Head of caudate nucleus (tissue), 42 donors: ENCODE measurements around the gene OR1S1.
"Not testable (repeated sequence)": the region's sequence is repeated elsewhere in the genome, so short reads cannot be mapped to it uniquely, and the experiment has no call there.

Experiments used
- DNase-seq, 42 donors: peaks; one replicate each; pipeline versions ENCODE4 v3.0.0 to v3.0.0-alpha.2; 2020 to 2021; ENCODE audit warnings: mixed read lengths in 7 of 42
- intact Hi-C: fragments of 100-400 bp; cut with DNase I; formaldehyde crosslinking; loops from one replicate; pipeline ENCODE4 v1.15.0; 2022

The OR1S1 gene

DNA sequence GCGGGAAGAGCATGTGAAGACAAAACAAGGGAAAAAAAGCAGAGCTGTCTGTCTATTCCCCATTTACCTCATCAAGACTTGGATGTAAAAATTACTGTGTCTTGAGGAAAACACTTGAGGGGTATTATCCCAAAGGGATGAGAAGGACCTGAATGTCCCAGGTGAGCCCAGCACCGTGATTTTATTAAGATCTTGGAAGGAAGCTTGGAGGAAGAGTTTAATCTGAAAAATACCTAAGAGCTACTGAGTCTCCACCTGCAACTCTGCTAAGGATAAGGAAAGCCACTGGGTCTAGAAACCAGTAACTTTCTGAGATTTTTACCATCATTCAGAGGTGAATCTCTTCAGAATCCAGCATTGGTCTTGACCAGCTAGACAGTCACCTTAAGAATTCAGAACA, at the start of gene OR1S1:
Gene OR1S1, plus strand, starts transcription at position 301 of the 400 bp plus-strand sequence.
- DNase-seq, intact Hi-C loops: not testable (repeated sequence)

DNA sequence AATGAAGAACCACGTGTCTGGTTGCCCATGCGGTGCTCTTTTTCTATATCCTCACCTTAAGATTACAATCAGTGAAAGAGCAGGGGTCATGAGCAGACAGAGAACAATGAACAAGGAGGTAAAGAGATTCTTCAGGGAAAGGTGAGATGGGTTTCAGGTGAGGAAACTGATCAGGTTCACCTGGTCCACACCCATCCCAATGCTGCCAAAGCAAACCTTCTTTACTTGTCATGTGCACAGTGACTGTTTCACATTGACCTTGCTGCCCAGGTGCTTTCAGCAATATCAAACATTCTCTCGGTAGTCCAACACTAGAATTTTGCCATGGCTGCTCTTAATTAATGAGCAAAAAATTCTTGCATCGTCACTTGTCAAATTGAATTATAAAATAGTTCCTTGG, 48.1 kb upstream of the OR1S1 start:
- DNase-seq = no peak
- intact Hi-C loops = no loop called here

GRCh38 chr11:58164990-58165389, 47.5 kb upstream of the OR1S1 start:
- intact Hi-C loops = no loop called here
- no peak for DNase-seq

GRCh38 chr11:58165504-58166106, 46.9 kb upstream of the OR1S1 start:
- intact Hi-C loops = no loop called here
- DNase-seq = no peak

DNA sequence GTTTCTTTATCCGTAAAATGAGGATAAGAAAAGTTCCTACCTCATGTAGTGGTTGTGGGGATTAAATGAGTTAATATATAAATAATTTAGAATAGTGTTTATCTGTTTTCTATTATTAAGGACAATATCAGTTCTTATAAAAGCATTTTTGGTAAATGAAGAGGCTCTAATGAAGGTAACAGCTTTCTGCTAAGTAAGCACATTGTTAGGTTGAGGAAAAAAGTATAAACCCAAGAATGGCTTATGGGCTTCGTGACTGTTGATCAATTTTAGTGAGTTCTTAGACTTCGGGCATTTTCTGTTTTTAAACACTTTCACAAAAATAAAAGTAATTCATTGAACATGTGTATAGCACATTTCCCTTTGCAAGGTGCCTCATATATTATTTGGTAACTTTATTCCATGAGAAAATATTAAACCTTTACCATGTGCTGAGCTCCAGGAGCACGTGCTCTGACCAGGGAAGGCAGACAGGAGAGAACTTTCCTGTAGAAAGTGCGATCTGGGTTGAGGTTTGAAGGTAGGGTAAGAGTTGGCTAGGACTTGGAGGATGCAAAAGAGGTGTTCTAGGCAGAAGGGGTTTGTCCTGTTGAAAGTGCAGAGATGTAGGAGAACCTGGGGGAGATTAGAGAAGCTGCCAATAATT, 35.0 kb upstream of the OR1S1 start:
- intact Hi-C loops = no loop called here
- DNase-seq = no peak

DNA sequence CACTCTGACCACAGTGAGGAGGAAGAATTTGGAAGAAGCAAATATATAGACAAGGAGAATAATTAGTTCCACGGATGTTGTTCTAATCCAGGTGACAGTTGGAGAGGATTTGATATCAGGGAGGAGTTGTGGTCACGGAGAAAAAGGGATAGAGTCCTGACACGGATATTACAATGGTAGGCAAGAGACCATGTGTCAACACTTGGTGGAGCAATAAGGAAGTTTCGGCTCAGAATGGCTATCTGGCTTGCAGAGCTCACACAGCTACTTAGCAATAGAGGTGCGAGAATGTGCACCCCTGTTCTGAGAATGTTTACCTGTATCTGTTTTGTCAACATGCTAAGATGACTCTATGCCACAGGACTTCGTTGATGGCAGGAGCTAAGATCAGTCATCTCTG, 34.1 kb upstream of the OR1S1 start:
- intact Hi-C loops = no loop called here
- no peak for DNase-seq

GRCh38 chr11:58179648-58180047, 32.9 kb upstream of the OR1S1 start:
- intact Hi-C loops = no loop called here
- no peak for DNase-seq

- DNase-seq = no peak
- intact Hi-C loops = no loop called here
These were observed 25.6 kb upstream of the OR1S1 start for GRCh38 chr11:58186938-58187337.

DNA sequence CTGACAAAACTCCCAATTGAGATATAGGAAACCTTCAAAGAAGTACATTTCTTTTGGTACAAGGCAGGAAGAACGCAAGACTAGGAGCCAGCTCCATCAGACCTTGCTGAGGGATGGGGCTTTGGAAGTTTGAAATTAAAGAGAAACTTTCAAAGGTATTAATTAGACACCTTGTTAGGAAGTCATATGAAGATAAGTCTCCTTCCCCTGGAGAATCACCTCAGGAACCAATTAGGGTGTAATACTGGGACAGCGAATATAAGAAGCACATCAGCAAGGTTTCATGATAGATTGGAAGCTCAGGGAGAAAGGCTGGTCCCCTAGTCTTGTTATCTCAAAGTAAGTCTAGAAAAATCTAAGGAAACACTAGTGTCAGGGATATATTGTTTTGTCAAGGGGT, 23.8 kb upstream of the OR1S1 start, which contains the start of gene OR9Q2:
Gene OR9Q2, plus strand, starts transcription at position 301 of the 400 bp plus-strand sequence. CDS start 1,421 bp downstream, outside the sequence.
- DNase-seq = no peak
- intact Hi-C loops = no loop called here

DNA sequence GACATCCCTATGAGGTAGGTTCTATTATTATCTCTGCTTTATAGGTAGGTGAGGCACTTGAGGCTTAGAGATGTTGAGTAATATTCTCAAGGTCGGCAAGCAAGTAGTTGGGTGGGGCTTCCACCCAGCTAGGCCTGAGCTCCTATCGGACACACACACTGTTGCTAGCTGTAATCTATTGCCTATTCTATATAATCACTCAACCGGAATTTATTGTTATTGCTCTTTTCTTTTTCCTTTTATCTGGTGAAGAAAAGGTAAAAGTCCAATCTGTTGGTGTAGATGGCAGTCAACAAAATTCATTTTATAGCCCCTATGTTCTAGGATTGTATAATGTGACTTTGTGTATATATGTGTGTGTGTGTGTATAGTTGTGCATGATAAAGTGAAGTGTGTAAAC, 20.3 kb upstream of the OR1S1 start:
- intact Hi-C loops = no loop called here
- no peak for DNase-seq

GRCh38 chr11:58193391-58193790, 19.1 kb upstream of the OR1S1 start:
- DNase-seq = no peak
- intact Hi-C loops = no loop called here

GRCh38 chr11:58195939-58196338, 16.6 kb upstream of the OR1S1 start:
- intact Hi-C loops = no loop called here
- no peak for DNase-seq

DNA sequence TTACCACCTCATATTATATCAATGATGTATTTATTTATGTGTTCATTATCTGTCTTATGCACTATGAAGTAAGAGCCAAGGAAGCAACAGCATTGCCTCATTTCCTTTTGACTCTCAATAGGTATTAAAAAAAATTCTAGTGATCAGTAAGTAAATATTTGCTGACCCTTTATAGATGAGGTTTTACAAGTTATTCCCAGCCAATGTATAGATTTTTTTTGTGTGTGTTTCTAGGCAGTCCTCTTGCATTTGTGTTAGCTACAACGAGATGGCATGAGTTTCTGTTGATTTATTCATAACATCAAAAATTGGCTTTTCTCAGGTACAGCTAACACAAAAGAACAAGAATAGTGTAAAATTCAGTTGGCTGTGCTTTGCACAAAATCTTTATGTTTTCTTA, 13.2 kb upstream of the OR1S1 start:
- DNase-seq = no peak
- intact Hi-C loops = no loop called here

DNA sequence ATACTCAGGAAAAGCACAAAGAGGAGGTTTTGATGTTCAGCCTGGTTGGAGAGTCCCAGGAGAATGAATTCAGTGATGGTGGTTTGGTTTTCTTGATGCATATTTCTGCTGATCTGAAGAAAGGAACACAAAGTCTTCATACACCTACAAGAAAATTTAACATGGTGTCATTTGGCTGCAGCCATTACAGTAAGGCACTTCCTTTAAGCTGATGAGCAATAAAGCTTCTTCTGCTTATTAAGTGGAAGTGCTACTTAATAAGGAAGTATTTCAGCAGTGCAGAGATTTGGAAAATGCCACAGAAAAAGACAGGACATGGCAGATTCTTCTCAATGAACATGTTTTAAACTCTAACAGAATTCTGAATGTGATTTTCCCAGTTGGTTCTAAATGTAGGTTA, 8.5 kb upstream of the OR1S1 start, which contains the start of gene OR1S2:
Gene OR1S2, minus strand, starts transcription at position 101 of the 400 bp plus-strand sequence. Its CDS starts 0 bp downstream, at position 101.
- no peak for DNase-seq
- intact Hi-C loops = no loop called here

DNA sequence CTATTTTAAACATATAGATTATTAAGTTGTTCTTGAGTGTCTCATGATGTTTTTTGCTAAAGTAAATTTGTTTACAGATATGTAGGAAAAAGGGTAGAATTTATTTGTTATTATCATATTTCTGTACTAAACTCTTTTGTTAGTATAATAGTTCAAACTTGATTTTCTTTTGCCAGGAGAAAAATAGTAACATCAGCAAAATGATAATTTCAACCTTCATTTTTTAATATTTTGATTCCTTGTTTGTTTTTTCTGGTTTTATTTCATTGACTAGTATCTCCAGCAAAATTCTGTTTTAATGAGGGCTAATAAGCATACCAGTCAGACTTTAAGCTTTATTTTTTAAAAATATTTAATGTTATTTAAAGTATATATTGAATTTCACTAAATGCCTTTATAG, 4.0 kb downstream of the OR1S1 start:
- intact Hi-C loops = no loop called here
- DNase-seq = no peak

DNA sequence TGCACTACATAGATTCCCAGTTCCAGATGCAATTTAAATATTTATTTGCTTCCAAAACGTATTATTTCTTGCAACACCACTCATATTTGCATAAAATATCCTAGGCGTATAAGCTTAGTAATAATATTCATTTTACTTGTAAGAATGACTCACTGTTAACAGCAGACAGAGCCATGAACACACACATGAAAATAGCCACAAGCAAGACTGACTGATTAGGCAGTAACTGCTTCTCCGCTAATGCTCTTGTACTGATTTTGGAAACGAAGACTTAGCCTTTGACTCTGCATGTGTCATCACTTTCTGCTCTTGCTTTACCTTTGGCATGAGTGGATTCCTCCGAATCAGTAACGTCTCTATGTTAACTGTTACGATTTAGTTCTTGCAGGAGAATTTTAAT, 10.2 kb downstream of the OR1S1 start:
- no peak for DNase-seq
- intact Hi-C loops = no loop called here

DNA sequence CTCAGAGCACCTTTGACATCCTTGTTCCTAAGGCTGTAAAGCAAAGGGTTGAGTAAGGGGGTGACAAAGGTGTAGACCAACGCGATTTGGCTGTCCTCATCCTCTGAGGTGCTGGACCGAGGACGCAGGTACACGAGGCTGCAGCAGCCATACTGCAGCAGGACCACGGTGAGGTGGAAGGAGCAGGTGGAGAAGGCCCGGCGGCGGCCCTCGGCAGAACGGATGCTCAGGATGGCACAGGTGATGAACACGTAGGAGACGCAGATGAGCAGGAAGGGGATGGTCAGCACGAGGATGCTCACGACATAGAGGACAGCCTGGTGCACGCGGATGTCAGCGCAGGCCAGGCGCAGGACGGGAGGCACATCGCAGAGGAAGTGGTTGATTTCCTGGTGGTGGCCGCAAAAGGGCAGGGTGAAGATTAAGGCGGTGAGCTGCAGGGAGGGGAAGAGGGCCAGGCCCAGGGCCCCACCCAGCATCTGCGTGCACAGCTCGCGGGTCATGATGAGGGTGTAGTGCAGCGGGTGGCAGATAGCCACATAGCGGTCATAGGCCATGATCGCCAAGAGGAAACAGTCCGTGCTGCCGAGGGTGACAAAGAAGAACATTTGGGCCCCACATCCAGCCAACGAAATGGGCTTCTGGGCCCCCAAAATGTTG, 15.6 kb downstream of the OR1S1 start:
- no peak for DNase-seq
- intact Hi-C loops = no loop called here

GRCh38 chr11:58243954-58244353, 31.4 kb downstream of the OR1S1 start:
- no peak for DNase-seq
- intact Hi-C loops = no loop called here

DNA sequence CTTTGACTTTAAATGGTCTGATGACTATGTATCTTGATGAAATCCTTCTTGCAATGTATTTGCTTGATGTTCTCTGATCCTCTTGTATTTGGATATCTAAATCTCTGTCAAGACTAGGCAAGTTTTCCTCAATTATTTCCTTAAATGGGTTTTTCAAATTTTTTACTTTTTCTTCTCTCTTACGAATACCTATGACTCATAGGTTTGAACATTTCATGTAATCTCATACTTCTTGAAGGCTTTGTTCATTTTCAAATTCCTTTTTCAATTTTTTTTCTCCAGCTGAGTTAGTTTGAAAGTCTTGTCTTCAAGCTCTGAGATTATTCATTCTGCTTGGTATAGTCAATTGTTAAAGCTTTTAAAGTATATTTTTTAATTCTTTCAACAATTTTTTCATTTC, 42.4 kb downstream of the OR1S1 start:
- DNase-seq = no peak
- intact Hi-C loops = no loop called here

DNA sequence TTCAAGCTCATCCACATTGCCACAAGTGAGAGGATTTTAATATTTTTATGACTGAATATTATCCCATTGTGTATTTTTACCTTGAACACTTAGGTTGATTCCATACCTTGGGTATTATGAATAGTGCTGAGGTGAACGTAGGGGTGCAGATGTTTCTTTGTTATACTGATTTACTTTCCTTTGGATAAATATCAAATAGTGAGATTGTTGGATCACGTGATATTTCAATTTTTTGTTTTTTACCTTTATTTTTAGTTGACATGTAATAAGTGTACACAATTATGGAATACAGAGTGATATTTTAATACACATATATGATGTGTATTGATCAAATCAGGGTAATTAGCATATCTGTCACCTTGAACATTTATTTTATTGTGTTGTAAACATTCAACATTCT, 47.5 kb downstream of the OR1S1 start:
- intact Hi-C loops = no loop called here
- DNase-seq = no peak
